ENCODE measurements around the gene PFN3.
"Not testable (repeated sequence)": the region's sequence is repeated elsewhere in the genome, so short reads cannot be mapped to it uniquely, and the experiment has no call there.

The PFN3 gene

GRCh38 chr5:177386542-177386941, 13.9 kb downstream of the PFN3 start:
- intact Hi-C loops (cut with micrococcal nuclease) = loop anchor here (5.0 kb wide), 1 partner anchor 69 kb away; no protein-coding TSS in a partner anchor
- H3K27ac Mint-ChIP-seq = no peak overlapping the region
- no peak overlapping the region for H3K4me3 Mint-ChIP-seq
- H3K9me3 Mint-ChIP-seq = no peaks in the 10 kb centered on the region
- no peaks in the 10 kb centered on the region for H3K36me3 Mint-ChIP-seq (ENCODE audit: low read depth)
- H3K4me1 Mint-ChIP-seq (ENCODE audit: low read depth) = peaks cover 50% of the 10 kb centered on the region
- H3K27me3 Mint-ChIP-seq = peaks cover 48% of the 10 kb centered on the region

- Mint-ChIP-seq H3K9me3 (no peaks in the 10 kb centered on the region), H3K27me3 (peaks cover 50% of the 10 kb centered on the region), H3K4me1 (ENCODE audit: low read depth) (peaks cover 43% of the 10 kb centered on the region), H3K27ac (no peak overlapping the region), H3K4me3 (no peak overlapping the region), H3K36me3 (ENCODE audit: low read depth) (no peaks in the 10 kb centered on the region)
- intact Hi-C loops (cut with micrococcal nuclease) = loop anchor here (5.0 kb wide), 1 partner anchor 68 kb away; no protein-coding TSS in a partner anchor
Observed at GRCh38 chr5:177385720-177386119, 14.7 kb downstream of the PFN3 start.

- peaks cover 40% of the 10 kb centered on the region for H3K4me1 Mint-ChIP-seq (ENCODE audit: low read depth)
- peaks cover 54% of the 10 kb centered on the region for H3K27me3 Mint-ChIP-seq
- no peak within 1 kb of the TSS for H3K4me3 Mint-ChIP-seq
- intact Hi-C loops (cut with micrococcal nuclease) = no loop called here
- H3K36me3 Mint-ChIP-seq (ENCODE audit: low read depth) = no peaks in the 10 kb centered on the region
- H3K27ac Mint-ChIP-seq = no peak within 1 kb of the TSS
- H3K9me3 Mint-ChIP-seq = no peaks in the 10 kb centered on the region
Observed at GRCh38 chr5:177384134-177384533, 16.3 kb downstream of the PFN3 start, which contains the start of gene SLC34A1. TSS of gene SLC34A1 (plus strand) at chr5:177384434. CDS start at chr5:177385742, 1,308 bp downstream.

- Mint-ChIP-seq H3K9me3 (no peaks in the 10 kb centered on the region), H3K36me3 (ENCODE audit: low read depth) (no peaks in the 10 kb centered on the region), H3K27me3 (peaks cover 55% of the 10 kb centered on the region), H3K4me1 (ENCODE audit: low read depth) (peaks cover 35% of the 10 kb centered on the region), H3K27ac (no peak overlapping the region), H3K4me3 (no peak overlapping the region)
- intact Hi-C loops (cut with micrococcal nuclease) = no loop called here
Observed at GRCh38 chr5:177383181-177383580, 17.3 kb downstream of the PFN3 start.

- Mint-ChIP-seq H3K9me3 (no peaks in the 10 kb centered on the region), H3K27me3 (peaks cover 62% of the 10 kb centered on the region), H3K4me3 (no peak overlapping the region), H3K4me1 (ENCODE audit: low read depth) (peaks cover 32% of the 10 kb centered on the region), H3K27ac (no peak overlapping the region), H3K36me3 (ENCODE audit: low read depth) (no peaks in the 10 kb centered on the region)
- intact Hi-C loops (cut with micrococcal nuclease) = no loop called here
Observed at GRCh38 chr5:177382423-177383029, 17.9 kb downstream of the PFN3 start.

- intact Hi-C loops (cut with micrococcal nuclease) = no loop called here
- Mint-ChIP-seq H3K4me3 (no peak overlapping the region), H3K36me3 (ENCODE audit: low read depth) (no peaks in the 10 kb centered on the region), H3K9me3 (no peaks in the 10 kb centered on the region), H3K27me3 (peaks cover 55% of the 10 kb centered on the region), H3K4me1 (ENCODE audit: low read depth) (peaks cover 32% of the 10 kb centered on the region), H3K27ac (no peak overlapping the region)
Observed at GRCh38 chr5:177380805-177381126, 19.7 kb downstream of the PFN3 start.

GRCh38 chr5:177378884-177379883, 21.3 kb downstream of the PFN3 start:
- Mint-ChIP-seq H3K27ac (no peak overlapping the region), H3K4me3 (no peak overlapping the region), H3K36me3 (ENCODE audit: low read depth) (peaks cover 10% of the 10 kb centered on the region), H3K4me1 (ENCODE audit: low read depth) (peaks cover 26% of the 10 kb centered on the region), H3K9me3 (no peaks in the 10 kb centered on the region), H3K27me3 (peaks cover 40% of the 10 kb centered on the region)
- intact Hi-C loops (cut with micrococcal nuclease) = no loop called here

GRCh38 chr5:177377851-177378776, 22.3 kb downstream of the PFN3 start:
- Mint-ChIP-seq H3K9me3 (no peaks in the 10 kb centered on the region), H3K4me1 (ENCODE audit: low read depth) (peaks cover 26% of the 10 kb centered on the region), H3K36me3 (ENCODE audit: low read depth) (peaks cover 20% of the 10 kb centered on the region), H3K27me3 (peaks cover 30% of the 10 kb centered on the region), H3K4me3 (no peak overlapping the region), H3K27ac (no peak overlapping the region)
- intact Hi-C loops (cut with micrococcal nuclease) = no loop called here

GRCh38 chr5:177376107-177376506, 24.4 kb downstream of the PFN3 start:
- intact Hi-C loops (cut with micrococcal nuclease) = no loop called here
- H3K4me1 Mint-ChIP-seq (ENCODE audit: low read depth) = peaks cover 31% of the 10 kb centered on the region
- no peak overlapping the region for H3K4me3 Mint-ChIP-seq
- peaks cover 40% of the 10 kb centered on the region for H3K36me3 Mint-ChIP-seq (ENCODE audit: low read depth)
- H3K27ac Mint-ChIP-seq = no peak overlapping the region
- no peaks in the 10 kb centered on the region for H3K9me3 Mint-ChIP-seq
- peaks cover 15% of the 10 kb centered on the region for H3K27me3 Mint-ChIP-seq

GRCh38 chr5:177375516-177375915, 24.9 kb downstream of the PFN3 start:
- H3K4me3 Mint-ChIP-seq; H3K9me3 Mint-ChIP-seq; intact Hi-C loops (cut with micrococcal nuclease); H3K27ac Mint-ChIP-seq: not testable (repeated sequence)
- peaks cover 14% of the 10 kb centered on the region for H3K27me3 Mint-ChIP-seq
- peaks cover 46% of the 10 kb centered on the region for H3K36me3 Mint-ChIP-seq (ENCODE audit: low read depth)
- peaks cover 32% of the 10 kb centered on the region for H3K4me1 Mint-ChIP-seq (ENCODE audit: low read depth)

- H3K27me3 Mint-ChIP-seq = peaks cover 10% of the 10 kb centered on the region
- peaks cover 59% of the 10 kb centered on the region for H3K36me3 Mint-ChIP-seq (ENCODE audit: low read depth)
- no peak overlapping the region for H3K27ac Mint-ChIP-seq
- intact Hi-C loops (cut with micrococcal nuclease) = no loop called here
- H3K9me3 Mint-ChIP-seq = no peaks in the 10 kb centered on the region
- H3K4me1 Mint-ChIP-seq (ENCODE audit: low read depth) = peaks cover 33% of the 10 kb centered on the region
- no peak overlapping the region for H3K4me3 Mint-ChIP-seq
Observed at GRCh38 chr5:177374211-177374610, 26.2 kb downstream of the PFN3 start.

GRCh38 chr5:177373806-177374205, 26.7 kb downstream of the PFN3 start:
- Mint-ChIP-seq H3K27me3 (peaks cover 10% of the 10 kb centered on the region), H3K36me3 (ENCODE audit: low read depth) (peaks cover 63% of the 10 kb centered on the region), H3K4me1 (ENCODE audit: low read depth) (peaks cover 33% of the 10 kb centered on the region), H3K9me3 (no peaks in the 10 kb centered on the region), H3K4me3 (no peak overlapping the region), H3K27ac (no peak overlapping the region)
- intact Hi-C loops (cut with micrococcal nuclease) = no loop called here

GRCh38 chr5:177372910-177373309, 27.6 kb downstream of the PFN3 start:
- H3K27ac Mint-ChIP-seq = no peak overlapping the region
- H3K36me3 Mint-ChIP-seq (ENCODE audit: low read depth) = peaks cover 72% of the 10 kb centered on the region
- peaks cover 6% of the 10 kb centered on the region for H3K27me3 Mint-ChIP-seq
- H3K4me3 Mint-ChIP-seq = no peak overlapping the region
- peaks cover 41% of the 10 kb centered on the region for H3K4me1 Mint-ChIP-seq (ENCODE audit: low read depth)
- intact Hi-C loops (cut with micrococcal nuclease) = no loop called here
- no peaks in the 10 kb centered on the region for H3K9me3 Mint-ChIP-seq
